ENCODE measurements around the gene FAM222B.
A peak's percentile ranks its signal among the peaks of the same experiment; 100 is the strongest.
"Not testable (repeated sequence)": the region's sequence is repeated elsewhere in the genome, so short reads cannot be mapped to it uniquely, and the experiment has no call there.

The FAM222B gene

DNA sequence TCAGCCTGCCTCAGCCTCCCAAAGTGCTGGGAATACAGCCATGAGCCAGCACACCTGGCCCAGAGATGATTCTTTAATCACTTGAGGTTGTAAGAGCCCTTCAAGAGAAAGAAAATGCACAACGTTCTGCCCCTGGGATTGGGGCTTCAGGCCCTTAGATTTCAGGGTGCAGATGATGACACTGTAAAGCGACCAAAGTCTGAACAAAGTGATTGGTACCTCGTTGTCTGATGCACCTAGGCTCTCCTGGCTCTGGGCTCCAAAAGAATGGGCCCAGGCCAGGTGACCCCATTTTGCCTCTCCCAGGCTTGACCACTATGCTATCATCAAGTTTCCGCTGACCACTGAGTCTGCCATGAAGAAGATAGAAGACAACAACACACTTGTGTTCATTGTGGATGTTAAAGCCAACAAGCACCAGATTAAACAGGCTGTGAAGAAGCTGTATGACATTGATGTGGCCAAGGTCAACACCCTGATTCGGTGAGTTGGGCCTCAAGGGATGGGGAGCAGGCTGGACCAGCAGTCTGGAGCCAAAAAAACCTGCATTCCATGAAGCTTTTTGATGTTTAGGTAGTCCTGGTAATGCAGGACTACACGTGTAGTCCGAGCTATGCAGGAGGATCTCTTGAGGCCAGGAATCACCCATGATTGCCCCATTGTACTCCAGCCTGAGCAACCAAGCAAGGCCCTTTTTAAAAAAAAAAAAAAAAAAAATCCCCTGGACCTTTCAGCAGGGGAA, 120.0 kb downstream of the FAM222B start:
- H3K9me3 ChIP-seq (ENCODE audit: control insufficient read depth, insufficient read depth, low read depth, low read length): no peaks in the 10 kb centered on the region
- peaks cover 26 to 53% of the 10 kb centered on the region in 2 experiments for H3K36me3 ChIP-seq (ENCODE audit: control insufficient read depth in 2 of 2, insufficient read depth in 1 of 2, low read length in 2 of 2)
- TF ChIP-seq ZNF548 (tag by site-specific recombination; IDR thresholded peaks at IDR 0.05) (no peak), ZNF629 (tag by site-specific recombination; IDR thresholded peaks at IDR 0.05) (0 out of 2 replicates have a peak, but pooled peaks have one; percentile 4)
- TF ChIP-seq, protein P1, sequence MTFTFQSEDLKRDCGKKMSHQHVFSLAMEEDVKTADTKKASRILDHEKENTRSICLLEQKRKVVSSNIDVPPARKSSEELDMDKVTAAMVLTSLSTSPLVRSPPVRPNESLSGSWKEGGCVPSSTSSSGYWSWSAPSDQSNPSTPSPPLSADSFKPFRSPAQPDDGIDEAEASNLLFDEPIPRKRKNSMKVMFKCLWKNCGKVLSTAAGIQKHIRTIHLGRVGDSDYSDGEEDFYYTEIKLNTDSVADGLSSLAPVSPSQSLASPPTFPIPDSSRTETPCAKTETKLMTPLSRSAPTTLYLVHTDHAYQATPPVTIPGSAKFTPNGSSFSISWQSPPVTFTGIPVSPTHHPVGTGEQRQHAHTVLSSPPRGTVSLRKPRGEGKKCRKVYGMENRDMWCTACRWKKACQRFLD (tag by site-specific recombination; IDR thresholded peaks at IDR 0.05): no peak
- peak overlapping the region; percentile 90 for H3K27ac ChIP-seq (ENCODE audit: extremely low read depth, low read depth, low read length)
- no peak overlapping the region; the same call in 1 of the 2 replicates for H3K4me3 ChIP-seq (ENCODE audit: low read depth, low read length)
- CTCF ChIA-PET: interaction anchor here (0.7 to 13.6 kb wide), 3 partner anchors 24 to 684 kb away, joined by 3 to 445 read pairs (median 4); partner anchors contain the start of gene TRAF4
- POLR2A ChIA-PET: interaction anchor here (0.5 to 4.3 kb wide), 6 partner anchors 10 to 454 kb away, joined by 3 to 190 read pairs (median 4); partner anchors contain the start of gene PROCA1
- peaks cover 21% of the 10 kb centered on the region for H3K4me1 ChIP-seq (ENCODE audit: control insufficient read depth, insufficient read depth, low read length)

DNA sequence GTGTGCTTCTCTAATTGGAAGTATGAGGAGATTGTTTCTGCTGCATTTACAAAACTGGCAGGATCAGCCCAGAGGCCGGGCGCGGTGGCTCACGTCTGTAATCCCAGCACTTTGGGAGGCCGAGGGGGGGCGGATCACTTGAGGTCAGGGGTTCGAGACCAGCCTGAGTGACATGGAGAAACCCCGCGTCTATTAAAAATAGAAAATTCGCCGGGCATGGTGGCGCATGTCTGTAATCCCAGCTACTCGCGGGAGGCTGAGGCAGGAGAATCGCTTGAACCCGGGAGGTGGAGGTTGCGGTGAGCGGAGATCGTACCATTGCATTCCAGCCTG, 121.6 kb downstream of the FAM222B start:
- peak overlapping the region; percentile 92 for H3K4me3 ChIP-seq (ENCODE audit: low read depth, low read length)
- TF ChIP-seq, protein P2, sequence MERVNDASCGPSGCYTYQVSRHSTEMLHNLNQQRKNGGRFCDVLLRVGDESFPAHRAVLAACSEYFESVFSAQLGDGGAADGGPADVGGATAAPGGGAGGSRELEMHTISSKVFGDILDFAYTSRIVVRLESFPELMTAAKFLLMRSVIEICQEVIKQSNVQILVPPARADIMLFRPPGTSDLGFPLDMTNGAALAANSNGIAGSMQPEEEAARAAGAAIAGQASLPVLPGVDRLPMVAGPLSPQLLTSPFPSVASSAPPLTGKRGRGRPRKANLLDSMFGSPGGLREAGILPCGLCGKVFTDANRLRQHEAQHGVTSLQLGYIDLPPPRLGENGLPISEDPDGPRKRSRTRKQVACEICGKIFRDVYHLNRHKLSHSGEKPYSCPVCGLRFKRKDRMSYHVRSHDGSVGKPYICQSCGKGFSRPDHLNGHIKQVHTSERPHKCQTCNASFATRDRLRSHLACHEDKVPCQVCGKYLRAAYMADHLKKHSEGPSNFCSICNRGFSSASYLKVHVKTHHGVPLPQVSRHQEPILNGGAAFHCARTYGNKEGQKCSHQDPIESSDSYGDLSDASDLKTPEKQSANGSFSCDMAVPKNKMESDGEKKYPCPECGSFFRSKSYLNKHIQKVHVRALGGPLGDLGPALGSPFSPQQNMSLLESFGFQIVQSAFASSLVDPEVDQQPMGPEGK (tag by site-specific recombination; IDR thresholded peaks at IDR 0.05): 0 out of 2 replicates have a peak, but pooled peaks have one; percentile 25
- TF ChIP-seq GLIS2 (tag by site-specific recombination; IDR thresholded peaks at IDR 0.05) (0 out of 2 replicates have a peak, but pooled peaks have one; percentile 22), ZNF266 (tag by site-specific recombination; IDR thresholded peaks at IDR 0.05; ENCODE audit: low read depth) (0 out of 2 replicates have a peak, but pooled peaks have one; percentile 4), CTCF (tag by site-specific recombination; IDR thresholded peaks at IDR 0.05) (0 out of 2 replicates have a peak, but pooled peaks have one; percentile 3), ZXDB (tag by site-specific recombination; IDR thresholded peaks at IDR 0.05) (peak; percentile 11; the same call in 1 of the 2 replicates), ZBTB6 (tag by site-specific recombination; IDR thresholded peaks at IDR 0.05) (peak; percentile 25; the same call in 1 of the 2 replicates), ZNF239 (tag by site-specific recombination; IDR thresholded peaks at IDR 0.05) (peak; percentile 43; the same call in 1 of the 2 replicates), MYNN (tag by site-specific recombination; IDR thresholded peaks at IDR 0.05; ENCODE audit: borderline replicate concordance) (0 out of 2 replicates have a peak, but pooled peaks have one; percentile 26), ZNF394 (tag by site-specific recombination; IDR thresholded peaks at IDR 0.05; ENCODE audit: borderline replicate concordance) (0 out of 2 replicates have a peak, but pooled peaks have one; percentile 12)
- TF ChIP-seq, protein P3, sequence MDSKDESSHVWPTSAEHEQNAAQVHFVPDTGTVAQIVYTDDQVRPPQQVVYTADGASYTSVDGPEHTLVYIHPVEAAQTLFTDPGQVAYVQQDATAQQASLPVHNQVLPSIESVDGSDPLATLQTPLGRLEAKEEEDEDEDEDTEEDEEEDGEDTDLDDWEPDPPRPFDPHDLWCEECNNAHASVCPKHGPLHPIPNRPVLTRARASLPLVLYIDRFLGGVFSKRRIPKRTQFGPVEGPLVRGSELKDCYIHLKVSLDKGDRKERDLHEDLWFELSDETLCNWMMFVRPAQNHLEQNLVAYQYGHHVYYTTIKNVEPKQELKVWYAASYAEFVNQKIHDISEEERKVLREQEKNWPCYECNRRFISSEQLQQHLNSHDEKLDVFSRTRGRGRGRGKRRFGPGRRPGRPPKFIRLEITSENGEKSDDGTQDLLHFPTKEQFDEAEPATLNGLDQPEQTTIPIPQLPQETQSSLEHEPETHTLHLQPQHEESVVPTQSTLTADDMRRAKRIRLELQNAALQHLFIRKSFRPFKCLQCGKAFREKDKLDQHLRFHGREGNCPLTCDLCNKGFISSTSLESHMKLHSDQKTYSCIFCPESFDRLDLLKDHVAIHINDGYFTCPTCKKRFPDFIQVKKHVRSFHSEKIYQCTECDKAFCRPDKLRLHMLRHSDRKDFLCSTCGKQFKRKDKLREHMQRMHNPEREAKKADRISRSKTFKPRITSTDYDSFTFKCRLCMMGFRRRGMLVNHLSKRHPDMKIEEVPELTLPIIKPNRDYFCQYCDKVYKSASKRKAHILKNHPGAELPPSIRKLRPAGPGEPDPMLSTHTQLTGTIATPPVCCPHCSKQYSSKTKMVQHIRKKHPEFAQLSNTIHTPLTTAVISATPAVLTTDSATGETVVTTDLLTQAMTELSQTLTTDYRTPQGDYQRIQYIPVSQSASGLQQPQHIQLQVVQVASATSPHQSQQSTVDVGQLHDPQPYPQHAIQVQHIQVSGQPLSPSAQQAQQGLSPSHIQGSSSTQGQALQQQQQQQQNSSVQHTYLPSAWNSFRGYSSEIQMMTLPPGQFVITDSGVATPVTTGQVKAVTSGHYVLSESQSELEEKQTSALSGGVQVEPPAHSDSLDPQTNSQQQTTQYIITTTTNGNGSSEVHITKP (tag by site-specific recombination; IDR thresholded peaks at IDR 0.05): peak; percentile 20; the same call in 1 of the 2 replicates
- ChIA-PET CTCF (interaction anchor here (0.6 to 13.6 kb wide), 7 partner anchors 26 to 232 kb away, joined by 3 to 445 read pairs (median 4); partner anchors contain the start of genes BLTP2 and TRAF4), POLR2A (interaction anchor here (0.6 to 4.3 kb wide), 6 partner anchors 14 to 231 kb away, joined by 3 to 190 read pairs (median 3); partner anchors contain the start of genes BLTP2 and PROCA1)
- H3K4me1 ChIP-seq (ENCODE audit: control insufficient read depth, insufficient read depth, low read length): peaks cover 21% of the 10 kb centered on the region
- not testable (repeated sequence) for H3K9me3 ChIP-seq (ENCODE audit: control insufficient read depth, insufficient read depth, low read depth, low read length)
- H3K27ac ChIP-seq (ENCODE audit: extremely low read depth, low read depth, low read length): peak overlapping the region; percentile 90
- H3K36me3 ChIP-seq (ENCODE audit: control insufficient read depth in 2 of 2, insufficient read depth in 1 of 2, low read length in 2 of 2): peaks cover 26 to 61% of the 10 kb centered on the region in 2 experiments

All from HEK293 (cell line).